Liver (tissue), 3 donors: ENCODE results near the gene PSG6.
"Not testable (repeated sequence)": the region's sequence is repeated elsewhere in the genome, so short reads cannot be mapped to it uniquely, and the experiment has no call there.

Experiments
- EGR1 ChIP-seq, 2 donors: IDR thresholded peaks; 2 replicates each; pipeline ENCODE4 v1.6.1; 2016 to 2018; ENCODE audit warnings: antibody characterized with exemption in 2 of 2, low read depth in 2 of 2
- FOXA1 ChIP-seq: IDR thresholded peaks from 2 replicates; pipeline ENCODE4 v1.6.1; 2016; ENCODE audit warnings: antibody characterized with exemption
- GABPA ChIP-seq, 2 donors: IDR thresholded peaks in 1 of 2; conservative IDR thresholded peaks in 1 of 2; 2 replicates each; pipeline ENCODE4 v1.6.1; 2016; ENCODE audit warnings: antibody characterized with exemption in 2 of 2, mild to moderate bottlenecking in 1 of 2, moderate library complexity in 1 of 2
- JUND ChIP-seq, 2 donors: IDR thresholded peaks; 2 replicates each; pipeline ENCODE4 v1.6.1; 2016; ENCODE audit warnings: antibody characterized with exemption in 2 of 2
- NR2F2 ChIP-seq: IDR thresholded peaks from 2 replicates; pipeline ENCODE4 v1.6.1; 2016; ENCODE audit warnings: antibody characterized with exemption
- RAD21 ChIP-seq, 2 donors: IDR thresholded peaks; 2 replicates each; pipeline ENCODE4 v1.6.1; 2016; ENCODE audit warnings: antibody characterized with exemption in 2 of 2, mild to moderate bottlenecking in 2 of 2
- RXRA ChIP-seq, 2 donors: IDR thresholded peaks; 2 replicates each; pipeline ENCODE4 v1.6.1; 2017 to 2018; ENCODE audit warnings: antibody characterized with exemption in 2 of 2, mild to moderate bottlenecking in 1 of 2
- TAF1 ChIP-seq: conservative IDR thresholded peaks from 2 replicates; pipeline ENCODE4 v1.6.1; 2016; ENCODE audit warnings: antibody characterized with exemption, mild to moderate bottlenecking
- TF ChIP-seq, protein P1 (sequence below): fragments of 150-350 bp; IDR thresholded peaks from 2 replicates; pipeline ENCODE4 v1.5.1; 2017; ENCODE audit warnings: improper control_type of control experiment, low read depth, low read length; ENCODE audit not compliant: missing input control
- TF ChIP-seq, protein P2 (sequence below): IDR thresholded peaks from 2 replicates; pipeline ENCODE4 v1.6.1; 2016; ENCODE audit warnings: antibody characterized with exemption
- TF ChIP-seq, protein P3 (sequence below): IDR thresholded peaks from 2 replicates; pipeline ENCODE4 v1.6.1; 2016; ENCODE audit warnings: antibody characterized with exemption
- TF ChIP-seq, protein P4 (sequence below): IDR thresholded peaks from 2 replicates; pipeline ENCODE4 v1.6.1; 2016; ENCODE audit warnings: antibody characterized with exemption
- donor health status: healthy.
- donor health status: healthy.

DNA sequence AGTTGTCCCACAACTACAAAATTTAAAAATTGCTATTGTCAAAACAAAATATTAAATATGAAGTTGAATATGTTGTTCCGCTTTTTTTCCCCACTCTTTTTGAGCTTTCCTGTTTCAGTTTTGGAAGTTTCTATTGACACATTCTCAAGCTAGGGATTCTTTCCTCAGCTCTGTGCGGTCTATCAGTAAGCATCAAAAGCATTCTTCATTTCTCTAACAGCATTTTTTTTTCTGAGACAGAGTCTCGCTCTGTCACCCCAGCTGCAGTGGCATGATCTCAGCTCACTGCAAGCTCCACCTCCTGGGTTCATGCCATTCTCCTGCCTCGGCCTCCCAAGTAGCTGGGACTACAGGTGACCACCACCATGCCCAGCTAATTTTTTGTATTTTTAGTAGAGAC lies 4.8 kb downstream of the PSG6 start:
- not testable (repeated sequence) for TF ChIP-seq EGR1 (IDR thresholded peaks at IDR 0.05; ENCODE audit: low read depth in 2 of 2); FOXA1; TAF1; NR2F2; JUND (IDR thresholded peaks at IDR 0.05); RAD21 (IDR thresholded peaks at IDR 0.05); GABPA (IDR thresholded peaks at IDR 0.05 in 1 of 2, conservative IDR thresholded peaks at IDR 0.05 in 1 of 2); RXRA (IDR thresholded peaks at IDR 0.05)
- TF ChIP-seq, protein P1, sequence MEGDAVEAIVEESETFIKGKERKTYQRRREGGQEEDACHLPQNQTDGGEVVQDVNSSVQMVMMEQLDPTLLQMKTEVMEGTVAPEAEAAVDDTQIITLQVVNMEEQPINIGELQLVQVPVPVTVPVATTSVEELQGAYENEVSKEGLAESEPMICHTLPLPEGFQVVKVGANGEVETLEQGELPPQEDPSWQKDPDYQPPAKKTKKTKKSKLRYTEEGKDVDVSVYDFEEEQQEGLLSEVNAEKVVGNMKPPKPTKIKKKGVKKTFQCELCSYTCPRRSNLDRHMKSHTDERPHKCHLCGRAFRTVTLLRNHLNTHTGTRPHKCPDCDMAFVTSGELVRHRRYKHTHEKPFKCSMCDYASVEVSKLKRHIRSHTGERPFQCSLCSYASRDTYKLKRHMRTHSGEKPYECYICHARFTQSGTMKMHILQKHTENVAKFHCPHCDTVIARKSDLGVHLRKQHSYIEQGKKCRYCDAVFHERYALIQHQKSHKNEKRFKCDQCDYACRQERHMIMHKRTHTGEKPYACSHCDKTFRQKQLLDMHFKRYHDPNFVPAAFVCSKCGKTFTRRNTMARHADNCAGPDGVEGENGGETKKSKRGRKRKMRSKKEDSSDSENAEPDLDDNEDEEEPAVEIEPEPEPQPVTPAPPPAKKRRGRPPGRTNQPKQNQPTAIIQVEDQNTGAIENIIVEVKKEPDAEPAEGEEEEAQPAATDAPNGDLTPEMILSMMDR: not testable (repeated sequence)
- TF ChIP-seq, protein P2, sequence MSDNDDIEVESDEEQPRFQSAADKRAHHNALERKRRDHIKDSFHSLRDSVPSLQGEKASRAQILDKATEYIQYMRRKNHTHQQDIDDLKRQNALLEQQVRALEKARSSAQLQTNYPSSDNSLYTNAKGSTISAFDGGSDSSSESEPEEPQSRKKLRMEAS: not testable (repeated sequence)
- TF ChIP-seq, protein P3, sequence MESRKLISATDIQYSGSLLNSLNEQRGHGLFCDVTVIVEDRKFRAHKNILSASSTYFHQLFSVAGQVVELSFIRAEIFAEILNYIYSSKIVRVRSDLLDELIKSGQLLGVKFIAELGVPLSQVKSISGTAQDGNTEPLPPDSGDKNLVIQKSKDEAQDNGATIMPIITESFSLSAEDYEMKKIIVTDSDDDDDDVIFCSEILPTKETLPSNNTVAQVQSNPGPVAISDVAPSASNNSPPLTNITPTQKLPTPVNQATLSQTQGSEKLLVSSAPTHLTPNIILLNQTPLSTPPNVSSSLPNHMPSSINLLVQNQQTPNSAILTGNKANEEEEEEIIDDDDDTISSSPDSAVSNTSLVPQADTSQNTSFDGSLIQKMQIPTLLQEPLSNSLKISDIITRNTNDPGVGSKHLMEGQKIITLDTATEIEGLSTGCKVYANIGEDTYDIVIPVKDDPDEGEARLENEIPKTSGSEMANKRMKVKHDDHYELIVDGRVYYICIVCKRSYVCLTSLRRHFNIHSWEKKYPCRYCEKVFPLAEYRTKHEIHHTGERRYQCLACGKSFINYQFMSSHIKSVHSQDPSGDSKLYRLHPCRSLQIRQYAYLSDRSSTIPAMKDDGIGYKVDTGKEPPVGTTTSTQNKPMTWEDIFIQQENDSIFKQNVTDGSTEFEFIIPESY: not testable (repeated sequence)
- TF ChIP-seq, protein P4, sequence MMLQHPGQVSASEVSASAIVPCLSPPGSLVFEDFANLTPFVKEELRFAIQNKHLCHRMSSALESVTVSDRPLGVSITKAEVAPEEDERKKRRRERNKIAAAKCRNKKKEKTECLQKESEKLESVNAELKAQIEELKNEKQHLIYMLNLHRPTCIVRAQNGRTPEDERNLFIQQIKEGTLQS: not testable (repeated sequence)
